Ammon's horn (tissue), 1 donor: ENCODE data around the gene RHOBTB1.

Experiments
- DNase-seq: peaks from one replicate; pipeline ENCODE4 v3.0.0-alpha.2; 2016; ENCODE audit warnings: low spot score

Gene RHOBTB1

GRCh38 chr10:60906411-60906810, 37.6 kb downstream of the RHOBTB1 start:
- no peak for DNase-seq

GRCh38 chr10:60905580-60905979, 38.4 kb downstream of the RHOBTB1 start:
- DNase-seq = no peak

- no peak for DNase-seq
Observed at GRCh38 chr10:60903096-60903495, 40.9 kb downstream of the RHOBTB1 start.

GRCh38 chr10:60901561-60902235, 42.3 kb downstream of the RHOBTB1 start:
- peak; percentile 55 for DNase-seq

GRCh38 chr10:60899266-60899665, 44.7 kb downstream of the RHOBTB1 start:
- DNase-seq = no peak

- no peak for DNase-seq
Observed at GRCh38 chr10:60898321-60898720, 45.7 kb downstream of the RHOBTB1 start.

GRCh38 chr10:60896810-60897209, 47.2 kb downstream of the RHOBTB1 start:
- no peak for DNase-seq

GRCh38 chr10:60896033-60896432, 48.0 kb downstream of the RHOBTB1 start:
- DNase-seq = no peak

- no peak for DNase-seq
Observed at GRCh38 chr10:60894786-60895185, 49.2 kb downstream of the RHOBTB1 start.

GRCh38 chr10:60893231-60893630, 50.8 kb downstream of the RHOBTB1 start:
- DNase-seq = no peak

- no peak for DNase-seq
Observed at GRCh38 chr10:60892571-60892970, 51.4 kb downstream of the RHOBTB1 start.

- DNase-seq = no peak
Observed at GRCh38 chr10:60890811-60891210, 53.2 kb downstream of the RHOBTB1 start.

- no peak for DNase-seq
Observed at GRCh38 chr10:60883187-60883586, 60.8 kb downstream of the RHOBTB1 start.

GRCh38 chr10:60878224-60878623, 65.8 kb downstream of the RHOBTB1 start:
- no peak for DNase-seq

- no peak for DNase-seq
Observed at GRCh38 chr10:60877777-60878120, 66.2 kb downstream of the RHOBTB1 start.

- DNase-seq = no peak
Observed at GRCh38 chr10:60877061-60877776, 66.8 kb downstream of the RHOBTB1 start.

GRCh38 chr10:60873758-60874157, 70.2 kb downstream of the RHOBTB1 start:
- no peak for DNase-seq

- no peak for DNase-seq
Observed at GRCh38 chr10:60872451-60872850, 71.5 kb downstream of the RHOBTB1 start.

- DNase-seq = no peak
Observed at GRCh38 chr10:60871215-60871614, 72.8 kb downstream of the RHOBTB1 start.

GRCh38 chr10:60870803-60871202, 73.2 kb downstream of the RHOBTB1 start:
- DNase-seq = no peak

GRCh38 chr10:60870416-60870728, 73.6 kb downstream of the RHOBTB1 start:
- DNase-seq = no peak

- no peak for DNase-seq
Observed at GRCh38 chr10:60869652-60870415, 74.2 kb downstream of the RHOBTB1 start.

- no peak for DNase-seq
Observed at GRCh38 chr10:60868946-60869345, 75.0 kb downstream of the RHOBTB1 start.
